Activated naive CD4-positive, alpha-beta T cell (primary cell): ENCODE measurements around the gene ERVMER34-1.
A peak's percentile ranks its signal among the peaks of the same experiment; 100 is the strongest.

ENCODE experiments used
- DNase-seq, 4 experiments: peaks; one replicate each; lab custom pipeline; 2025; lab: John Stamatoyannopoulos, UW

The ERVMER34-1 gene

GRCh38 chr4:52750819-52751486 lies at the start of gene ERVMER34-1:
ERVMER34-1 (minus strand) TSS chr4:52751425; CDS start chr4:52745520, 5,905 bp downstream.
- DNase-seq, result no peak

- no peak for DNase-seq
These were observed 48.6 kb upstream of the ERVMER34-1 start for GRCh38 chr4:52799813-52800212.

GRCh38 chr4:52795533-52795932 lies 44.3 kb upstream of the ERVMER34-1 start:
- no peak for DNase-seq

- DNase-seq, result no peak
These were observed 40.7 kb upstream of the ERVMER34-1 start for GRCh38 chr4:52791936-52792335.

- no peak for DNase-seq
These were observed 38.5 kb upstream of the ERVMER34-1 start for GRCh38 chr4:52789774-52790173.

- DNase-seq, result no peak
These were observed 37.6 kb upstream of the ERVMER34-1 start for GRCh38 chr4:52788806-52789205.

- no peak for DNase-seq
These were observed 31.8 kb upstream of the ERVMER34-1 start for GRCh38 chr4:52783069-52783468.

- DNase-seq, result no peak
These were observed 29.6 kb upstream of the ERVMER34-1 start for GRCh38 chr4:52780617-52781354.

GRCh38 chr4:52780206-52780605 lies 29.0 kb upstream of the ERVMER34-1 start:
- DNase-seq, result no peak

- no peak for DNase-seq
These were observed 9.0 kb upstream of the ERVMER34-1 start for GRCh38 chr4:52760256-52760655.

GRCh38 chr4:52755426-52755825 lies 4.2 kb upstream of the ERVMER34-1 start:
- DNase-seq, result no peak

- DNase-seq, result no peak
These were observed 1.7 kb upstream of the ERVMER34-1 start for GRCh38 chr4:52752936-52753335.

GRCh38 chr4:52751487-52751911 lies 274 bp upstream of the ERVMER34-1 start:
- DNase-seq, result no peak

- no peak for DNase-seq
These were observed 1.0 kb downstream of the ERVMER34-1 start for GRCh38 chr4:52750213-52750612.

- DNase-seq, result no peak
These were observed 2.8 kb downstream of the ERVMER34-1 start for GRCh38 chr4:52748432-52748831.

GRCh38 chr4:52744588-52744987 lies 6.6 kb downstream of the ERVMER34-1 start:
- DNase-seq, result no peak

GRCh38 chr4:52743444-52744019 lies 7.7 kb downstream of the ERVMER34-1 start:
- no peak for DNase-seq

- DNase-seq, result no peak
These were observed 21.6 kb downstream of the ERVMER34-1 start for GRCh38 chr4:52729586-52729985.

GRCh38 chr4:52728691-52729240 lies 22.5 kb downstream of the ERVMER34-1 start:
- no peak for DNase-seq

GRCh38 chr4:52726826-52727580 lies 24.2 kb downstream of the ERVMER34-1 start:
- DNase-seq, result no peak

GRCh38 chr4:52721968-52722815 lies 29.0 kb downstream of the ERVMER34-1 start:
- DNase-seq, result peak; percentile 62 to 86 (median 77)
